K562 (cell line): ENCODE measurements around the gene ERMP1. TPM values are rescaled to one million over a fixed set of nuclear protein-coding genes. Genes with fewer than 3 reads are reported as not detected.
A peak's percentile ranks its signal among the peaks of the same experiment; 100 is the strongest.

Experiments
- ARHGAP35 ChIP-seq: fragments of 450-650 bp; IDR thresholded peaks from 2 replicates; pipeline ENCODE4 v1.6.1; 2018; ENCODE audit not compliant: partially characterized antibody
- EP300 ChIP-seq: IDR thresholded peaks from 2 replicates; pipeline ENCODE4 v1.6.1; 2012; ENCODE audit warnings: low read length, improper control_type of control experiment
- ETV1 ChIP-seq: fragments of 450-650 bp; conservative IDR thresholded peaks from 2 replicates; pipeline ENCODE4 v1.6.1; 2016; ENCODE audit warnings: missing genetic modification characterization, control low read depth, low read depth, missing compliant biosample characterization
- HDAC8 ChIP-seq: fragments of 450-650 bp; IDR thresholded peaks from 2 replicates; pipeline ENCODE4 v1.6.1; 2016; ENCODE audit warnings: mild to moderate bottlenecking, missing genetic modification characterization, moderate library complexity, missing compliant biosample characterization
- JUND ChIP-seq, 2 experiments: IDR thresholded peaks; 2 replicates in 1 of 2; 3 replicates in 1 of 2; pipeline ENCODE4 v1.6.1; 2011; ENCODE audit warnings: borderline replicate concordance in 2 of 2, low read depth in 2 of 2, low read length in 2 of 2, improper control_type of control experiment in 1 of 2, missing biosample characterization in 1 of 2, missing genetic modification characterization in 1 of 2, missing genetic modification reagents in 1 of 2
- KLF16 ChIP-seq: IDR thresholded peaks from 2 replicates; pipeline ENCODE4 v1.6.1; 2016; ENCODE audit warnings: antibody characterized with exemption
- L3MBTL2 ChIP-seq: fragments of 450-650 bp; IDR thresholded peaks from 2 replicates; pipeline ENCODE4 v1.6.1; 2016; ENCODE audit warnings: mild to moderate bottlenecking, moderate library complexity
- MTA3 ChIP-seq: fragments of 450-650 bp; formaldehyde crosslinking; IDR thresholded peaks from 2 replicates; pipeline ENCODE4 v1.6.1; 2017; ENCODE audit warnings: mild to moderate bottlenecking, borderline replicate concordance
- MXI1 ChIP-seq: IDR thresholded peaks from 2 replicates; pipeline ENCODE4 v1.6.1; 2011; ENCODE audit warnings: low read depth, mild to moderate bottlenecking, improper control_type of control experiment, low read length
- PHF8 ChIP-seq: fragments of 200-600 bp; sonication (generic); IDR thresholded peaks from 2 replicates; pipeline ENCODE4 v1.6.1; 2012; ENCODE audit warnings: mixed run types, mild to moderate bottlenecking, inconsistent platforms, low read length, moderate library complexity, borderline replicate concordance
- PHTF2 ChIP-seq: fragments of 250-450 bp; sonication (Bioruptor Pico); IDR thresholded peaks from 2 replicates; pipeline ENCODE4 v1.5.0; 2021; ENCODE audit warnings: mild to moderate bottlenecking
- PTBP1 ChIP-seq: fragments of 200-400 bp; formaldehyde crosslinking; IDR thresholded peaks from 2 replicates; pipeline ENCODE4 v1.6.1; 2017; ENCODE audit warnings: low read depth, low read length
- SMARCA4 ChIP-seq: fragments of 450-650 bp; IDR thresholded peaks from 2 replicates; pipeline ENCODE4 v1.6.1; 2016
- SMARCC2 ChIP-seq: fragments of 450-650 bp; IDR thresholded peaks from 2 replicates; pipeline ENCODE4 v1.6.1; 2017; ENCODE audit warnings: antibody characterized with exemption, moderate library complexity, mild to moderate bottlenecking, low read depth
- ZBTB17 ChIP-seq: fragments of 450-650 bp; formaldehyde crosslinking; IDR thresholded peaks from 2 replicates; pipeline ENCODE4 v1.4.0; 2020; ENCODE audit warnings: mild to moderate bottlenecking
- ZNF263 ChIP-seq: sonication (generic); formaldehyde crosslinking; IDR thresholded peaks from 2 replicates; pipeline ENCODE4 v1.8.0; 2022; ENCODE audit warnings: mild to moderate bottlenecking, missing genetic modification reagents, borderline replicate concordance
- polyA plus RNA-seq, 8 experiments: library from polyadenylated mRNA; depleted of rRNA in 4 of 8; stranded (reverse) in 5 of 8; unstranded in 3 of 8; fragments of >200 nt; fragmentation: Nextera tagmentation in 2 of 8; fragmentation: Illumina TruSeq in 1 of 8; extraction: Ambion mirVana in 2 of 8; extraction: Trizol in 1 of 8; gene quantifications; 2 replicates each; pipeline versions ENCODE4 v1.2.1 to v1.2.3, GENCODE V29; 2011 to 2014; ENCODE audit warnings: inconsistent platforms in 1 of 8, missing spikeins in 1 of 8
- total RNA-seq, 7 experiments: library from RNA; depleted of rRNA in 6 of 7; stranded (reverse); fragments of >200 nt in 6 of 7; fragmentation: Illumina TruSeq in 2 of 7; extraction: Trizol in 2 of 7; gene quantifications; 2 replicates each; pipeline versions ENCODE4 v1.2.1 to v1.2.3, GENCODE V29; 2011 to 2021; ENCODE audit warnings: low replicate concordance in 1 of 7
- TF ChIP-seq, protein P1 (sequence below): sonication (generic); formaldehyde crosslinking; IDR thresholded peaks from 2 replicates; pipeline ENCODE4 v1.4.0; 2020; ENCODE audit warnings: mild to moderate bottlenecking, missing genetic modification reagents
- TF ChIP-seq, protein P2 (sequence below), 2 experiments: fragments of 450-650 bp; conservative IDR thresholded peaks; 2 replicates each; pipeline ENCODE4 v1.6.1; 2017; ENCODE audit warnings: mild to moderate bottlenecking in 2 of 2, moderate library complexity in 2 of 2
- TF ChIP-seq, protein P3 (sequence below), 2 experiments: fragments of 450-650 bp; IDR thresholded peaks; 2 replicates each; pipeline ENCODE4 v1.6.1; 2016

Gene ERMP1
- total and polyA plus RNA-seq, 9 of the 15 experiments (the other 6 are each of a cell fraction or from before 2014, with no cell fraction given), result 2.5 to 26.3 (median 12.6) TPM

DNA sequence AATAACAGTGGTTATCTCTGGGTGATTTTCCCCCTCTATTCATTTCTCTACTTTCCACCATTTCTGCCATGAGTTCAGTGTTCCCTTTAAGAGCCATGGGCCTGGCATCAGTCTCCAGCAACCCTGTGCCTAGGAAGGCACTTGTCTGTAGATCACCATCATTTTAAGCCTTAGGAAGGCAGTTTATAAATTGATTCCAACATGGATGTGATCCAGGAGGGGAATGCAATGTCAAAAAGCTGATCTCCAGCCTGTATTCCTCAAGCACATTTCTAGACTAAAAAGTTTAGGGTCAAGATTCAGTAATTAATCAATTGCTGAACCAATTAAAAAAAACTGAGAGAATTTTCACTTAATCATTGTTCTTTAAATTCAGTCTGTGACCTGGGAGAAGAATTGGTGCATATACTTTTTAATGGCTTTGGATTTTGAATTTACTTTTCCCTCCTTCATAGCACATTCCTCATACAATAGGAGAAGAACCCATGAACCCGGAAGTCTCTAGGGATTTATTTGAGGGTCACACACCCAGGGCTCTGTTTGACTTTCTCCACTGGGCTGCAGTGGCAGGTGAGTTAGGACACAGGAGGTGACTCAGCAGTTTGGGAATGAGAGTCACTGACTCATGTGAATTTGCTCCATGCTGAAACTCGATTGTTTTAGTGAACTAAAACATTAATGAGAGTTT is 6.1 kb upstream of the ERMP1 start (continued):
- TF ChIP-seq, protein P1, sequence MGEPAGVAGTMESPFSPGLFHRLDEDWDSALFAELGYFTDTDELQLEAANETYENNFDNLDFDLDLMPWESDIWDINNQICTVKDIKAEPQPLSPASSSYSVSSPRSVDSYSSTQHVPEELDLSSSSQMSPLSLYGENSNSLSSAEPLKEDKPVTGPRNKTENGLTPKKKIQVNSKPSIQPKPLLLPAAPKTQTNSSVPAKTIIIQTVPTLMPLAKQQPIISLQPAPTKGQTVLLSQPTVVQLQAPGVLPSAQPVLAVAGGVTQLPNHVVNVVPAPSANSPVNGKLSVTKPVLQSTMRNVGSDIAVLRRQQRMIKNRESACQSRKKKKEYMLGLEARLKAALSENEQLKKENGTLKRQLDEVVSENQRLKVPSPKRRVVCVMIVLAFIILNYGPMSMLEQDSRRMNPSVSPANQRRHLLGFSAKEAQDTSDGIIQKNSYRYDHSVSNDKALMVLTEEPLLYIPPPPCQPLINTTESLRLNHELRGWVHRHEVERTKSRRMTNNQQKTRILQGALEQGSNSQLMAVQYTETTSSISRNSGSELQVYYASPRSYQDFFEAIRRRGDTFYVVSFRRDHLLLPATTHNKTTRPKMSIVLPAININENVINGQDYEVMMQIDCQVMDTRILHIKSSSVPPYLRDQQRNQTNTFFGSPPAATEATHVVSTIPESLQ (CRISPR knock-in tag), result no peak
- TF ChIP-seq PTBP1 (no peak), EP300 (peak; percentile 66), ARHGAP35 (no peak), SMARCC2 (no peak), ETV1 (tag) (peak; percentile 50), ZBTB17 (CRISPR knock-in tag) (no peak), MTA3 (0 out of 2 replicates have a peak, but pooled peaks have one; percentile 34), SMARCA4 (peak; percentile 76), ZNF263 (no peak), PHF8 (no peak), HDAC8 (no peak), MXI1 (0 out of 2 replicates have a peak, but pooled peaks have one; percentile 11), KLF16 (no peak), PHTF2 (CRISPR knock-in tag) (no peak), L3MBTL2 (peak; percentile 31; the same call in 1 of the 2 replicates), JUND (IDR thresholded peaks at IDR 0.05; ENCODE audit: borderline replicate concordance, low read depth, low read length) (peak; percentile 75), JUND (tag; IDR thresholded peaks at IDR 0.05; ENCODE audit: borderline replicate concordance, low read depth, low read length) (peak; percentile 52; the same call in 1 of the 3 replicates)
- TF ChIP-seq, protein P2, sequence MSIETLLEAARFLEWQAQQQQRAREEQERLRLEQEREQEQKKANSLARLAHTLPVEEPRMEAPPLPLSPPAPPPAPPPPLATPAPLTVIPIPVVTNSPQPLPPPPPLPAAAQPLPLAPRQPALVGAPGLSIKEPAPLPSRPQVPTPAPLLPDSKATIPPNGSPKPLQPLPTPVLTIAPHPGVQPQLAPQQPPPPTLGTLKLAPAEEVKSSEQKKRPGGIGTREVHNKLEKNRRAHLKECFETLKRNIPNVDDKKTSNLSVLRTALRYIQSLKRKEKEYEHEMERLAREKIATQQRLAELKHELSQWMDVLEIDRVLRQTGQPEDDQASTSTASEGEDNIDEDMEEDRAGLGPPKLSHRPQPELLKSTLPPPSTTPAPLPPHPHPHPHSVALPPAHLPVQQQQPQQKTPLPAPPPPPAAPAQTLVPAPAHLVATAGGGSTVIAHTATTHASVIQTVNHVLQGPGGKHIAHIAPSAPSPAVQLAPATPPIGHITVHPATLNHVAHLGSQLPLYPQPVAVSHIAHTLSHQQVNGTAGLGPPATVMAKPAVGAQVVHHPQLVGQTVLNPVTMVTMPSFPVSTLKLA (conservative IDR thresholded peaks at IDR 0.05), result 0 out of 4 replicates have a peak, but pooled peaks of 1 of the 2 experiments have one; percentile 32
- TF ChIP-seq, protein P3, sequence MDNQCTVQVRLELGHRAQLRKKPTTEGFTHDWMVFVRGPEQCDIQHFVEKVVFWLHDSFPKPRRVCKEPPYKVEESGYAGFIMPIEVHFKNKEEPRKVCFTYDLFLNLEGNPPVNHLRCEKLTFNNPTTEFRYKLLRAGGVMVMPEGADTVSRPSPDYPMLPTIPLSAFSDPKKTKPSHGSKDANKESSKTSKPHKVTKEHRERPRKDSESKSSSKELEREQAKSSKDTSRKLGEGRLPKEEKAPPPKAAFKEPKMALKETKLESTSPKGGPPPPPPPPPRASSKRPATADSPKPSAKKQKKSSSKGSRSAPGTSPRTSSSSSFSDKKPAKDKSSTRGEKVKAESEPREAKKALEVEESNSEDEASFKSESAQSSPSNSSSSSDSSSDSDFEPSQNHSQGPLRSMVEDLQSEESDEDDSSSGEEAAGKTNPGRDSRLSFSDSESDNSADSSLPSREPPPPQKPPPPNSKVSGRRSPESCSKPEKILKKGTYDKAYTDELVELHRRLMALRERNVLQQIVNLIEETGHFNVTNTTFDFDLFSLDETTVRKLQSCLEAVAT (IDR thresholded peaks at IDR 0.05), result no peak
